NCI-H226 (cell line): ENCODE results near the gene GRIP2.
A peak's percentile ranks its signal among the peaks of the same experiment; 100 is the strongest.

Experiments used
- DNase-seq: peaks from one replicate; pipeline ENCODE4 v3.0.0-alpha.2; 2015

Gene GRIP2

GRCh38 chr3:14505001-14505802, 34.9 kb downstream of the GRIP2 start:
- no peak for DNase-seq

DNA sequence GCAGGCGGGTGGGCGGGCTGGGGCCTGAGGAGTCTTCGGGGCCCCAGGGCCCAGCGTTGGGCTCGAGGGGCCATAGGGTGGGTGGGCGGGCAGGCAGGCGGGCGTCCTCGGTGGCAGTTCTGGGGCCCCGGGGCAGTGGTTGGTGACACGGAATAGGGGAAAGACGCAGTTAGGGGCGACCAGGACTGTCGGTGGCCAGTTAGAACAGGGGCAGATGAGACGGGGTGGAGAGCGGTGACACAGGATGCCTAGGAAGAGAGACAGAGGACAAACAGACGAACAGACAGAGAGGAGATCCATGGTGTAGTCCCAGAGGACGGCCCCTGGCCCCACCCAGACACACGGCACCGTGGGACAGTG, 36.5 kb downstream of the GRIP2 start:
- DNase-seq = no peak

- DNase-seq = no peak
Measured at GRCh38 chr3:14503033-14503705, 37.0 kb downstream of the GRIP2 start.

GRCh38 chr3:14502472-14502871, 37.7 kb downstream of the GRIP2 start:
- no peak for DNase-seq

DNA sequence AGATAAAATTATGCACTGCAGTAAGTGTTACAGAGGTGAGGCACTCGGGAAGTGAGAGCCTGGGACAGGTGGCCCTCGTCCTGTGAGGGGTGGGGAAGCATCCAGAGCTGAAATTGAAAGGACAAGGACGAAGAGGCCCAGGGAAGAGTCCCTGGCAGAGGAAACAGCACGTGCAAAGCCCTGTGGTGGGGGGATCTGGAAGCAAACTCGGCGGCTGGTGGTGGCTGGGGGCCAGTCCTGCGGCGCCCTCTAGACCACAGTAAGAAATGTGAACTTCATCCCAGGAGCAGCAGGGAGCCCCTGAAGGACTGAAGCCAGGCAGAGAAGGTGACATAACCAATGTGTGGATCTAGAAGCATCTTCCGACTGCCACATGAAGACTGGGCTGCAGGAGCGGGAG, 42.8 kb downstream of the GRIP2 start:
- DNase-seq = no peak

GRCh38 chr3:14496351-14496750, 43.8 kb downstream of the GRIP2 start:
- DNase-seq = no peak

DNA sequence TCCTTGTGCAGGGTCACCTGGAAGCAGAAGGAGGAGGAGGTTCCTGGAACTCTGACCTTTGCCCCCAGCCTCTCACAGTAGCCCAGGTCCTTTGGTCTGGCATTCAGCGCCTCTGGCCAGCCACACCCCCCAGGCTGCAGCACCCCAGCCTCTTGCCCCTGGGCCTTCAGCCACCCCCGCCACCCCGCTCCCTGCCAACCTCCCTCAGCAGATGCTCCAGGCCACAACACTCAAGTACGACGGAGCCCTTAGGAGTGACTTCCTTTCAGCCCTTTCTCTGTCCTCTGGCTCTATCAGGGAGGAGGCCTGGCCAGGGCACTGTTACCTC, 45.2 kb downstream of the GRIP2 start:
- DNase-seq = no peak

GRCh38 chr3:14494279-14494972, 45.7 kb downstream of the GRIP2 start:
- no peak for DNase-seq

DNA sequence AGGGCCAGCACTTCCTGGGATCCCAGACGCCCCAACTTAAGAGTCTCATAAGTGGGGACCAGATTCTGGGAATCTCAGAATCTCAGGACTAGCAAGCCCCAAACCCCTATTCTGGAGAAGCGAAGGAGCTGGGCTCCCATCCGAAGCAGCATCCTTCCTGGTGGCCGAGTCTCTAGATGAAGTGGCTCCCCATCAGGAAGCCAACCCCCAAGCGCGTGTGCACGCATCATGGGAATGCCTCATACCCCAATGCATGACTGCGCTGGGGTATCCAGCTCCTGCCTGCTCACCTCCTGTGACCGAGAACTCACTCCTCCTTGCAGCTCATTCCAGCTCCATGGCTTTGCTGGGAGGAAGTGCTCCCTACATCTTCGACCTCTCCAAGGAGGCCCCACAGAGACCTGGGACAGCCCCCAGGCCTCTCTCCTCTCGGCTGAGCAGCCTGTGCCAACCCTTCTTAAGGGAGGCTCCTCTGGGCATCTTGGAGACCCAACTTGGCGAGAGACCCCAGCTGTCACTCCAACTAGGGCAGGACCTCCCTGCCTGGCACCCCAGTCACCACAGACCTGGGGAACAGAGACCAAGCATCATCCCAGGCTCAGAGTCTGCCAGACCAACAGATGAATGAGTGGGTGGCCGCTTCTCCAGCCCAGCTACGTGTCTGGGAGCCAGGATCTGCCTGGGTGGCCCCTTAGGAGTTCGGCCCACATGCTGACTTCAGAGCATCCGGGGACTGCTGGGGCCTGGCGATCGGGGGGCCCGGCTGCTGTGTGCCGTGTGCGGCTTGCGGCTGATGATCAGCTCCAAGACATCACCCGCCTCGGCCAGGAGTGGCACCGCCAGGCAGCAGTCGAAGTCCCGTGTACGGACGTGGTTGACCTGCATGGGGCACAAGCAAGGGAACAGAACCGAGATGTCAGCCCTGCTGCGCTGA, 46.9 kb downstream of the GRIP2 start:
- no peak for DNase-seq

GRCh38 chr3:14491396-14492190, 48.5 kb downstream of the GRIP2 start:
- DNase-seq = no peak

GRCh38 chr3:14490831-14491230, 49.3 kb downstream of the GRIP2 start:
- no peak for DNase-seq

- DNase-seq = no peak
Measured at GRCh38 chr3:14490255-14490654, 49.9 kb downstream of the GRIP2 start.

DNA sequence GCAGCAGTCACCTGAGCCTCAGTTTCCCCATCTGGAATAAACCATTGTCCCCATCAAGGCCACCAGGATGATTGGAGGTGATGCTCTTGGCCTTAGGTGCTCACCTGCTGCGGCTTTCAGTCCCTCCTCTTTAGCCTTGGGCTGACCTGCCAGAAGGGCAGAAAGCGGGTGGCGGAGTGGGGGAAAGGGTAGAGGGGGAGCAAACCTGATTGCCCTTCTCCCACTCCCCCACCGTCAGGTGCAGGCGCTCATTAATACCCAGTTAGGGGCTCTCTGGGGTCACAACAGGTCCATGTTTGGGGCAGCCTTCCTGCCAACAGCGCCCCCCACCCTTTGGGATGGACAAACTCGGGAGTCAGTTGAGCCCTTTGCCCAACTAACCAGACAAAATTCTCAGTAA, 50.5 kb downstream of the GRIP2 start:
- DNase-seq = no peak

GRCh38 chr3:14488286-14489041, 51.7 kb downstream of the GRIP2 start:
- DNase-seq = no peak

DNA sequence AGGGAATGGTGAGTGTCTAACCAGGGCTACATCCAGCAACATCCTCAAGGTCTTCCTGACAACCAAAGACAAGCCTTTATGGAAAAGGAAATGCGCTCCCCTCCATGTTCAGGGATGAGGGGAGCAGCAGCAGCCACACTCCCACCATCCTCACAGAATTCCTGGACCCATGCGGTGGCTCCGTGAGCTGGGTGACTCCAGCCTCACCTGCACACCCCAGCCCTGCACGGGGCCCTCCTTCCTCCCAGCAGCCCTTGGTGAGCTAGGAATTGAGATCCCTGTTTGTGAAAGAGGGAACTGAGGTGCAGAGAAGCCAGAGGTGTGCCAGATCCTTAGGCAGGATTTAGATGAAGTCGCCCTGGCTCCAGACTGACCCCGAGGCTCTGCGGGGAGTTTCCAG, 52.3 kb downstream of the GRIP2 start:
- DNase-seq = no peak

- DNase-seq = no peak
Measured at GRCh38 chr3:14487086-14487485, 53.1 kb downstream of the GRIP2 start.

- DNase-seq = no peak
Measured at GRCh38 chr3:14486460-14486859, 53.7 kb downstream of the GRIP2 start.

DNA sequence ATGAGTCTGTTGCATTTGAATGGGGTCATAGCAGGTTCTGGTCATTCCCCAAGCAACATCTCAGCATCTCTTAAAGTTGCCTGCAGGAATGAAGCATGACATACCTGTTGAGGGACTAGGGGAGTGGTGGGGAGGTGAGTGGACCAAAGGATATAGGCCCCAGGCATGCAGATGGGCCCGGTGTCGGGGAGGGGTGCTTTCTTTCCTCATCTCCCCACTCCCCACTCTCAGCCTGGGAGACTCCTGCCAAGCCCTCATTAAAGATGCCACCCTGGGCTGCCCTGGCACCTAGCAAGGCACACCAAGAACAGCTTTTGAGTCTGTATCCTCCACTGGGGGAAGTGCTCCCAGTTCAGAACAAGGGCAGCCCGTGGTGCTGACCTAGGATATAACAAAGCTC, 54.2 kb downstream of the GRIP2 start:
- DNase-seq = no peak

GRCh38 chr3:14484741-14485140, 55.4 kb downstream of the GRIP2 start:
- DNase-seq = no peak

DNA sequence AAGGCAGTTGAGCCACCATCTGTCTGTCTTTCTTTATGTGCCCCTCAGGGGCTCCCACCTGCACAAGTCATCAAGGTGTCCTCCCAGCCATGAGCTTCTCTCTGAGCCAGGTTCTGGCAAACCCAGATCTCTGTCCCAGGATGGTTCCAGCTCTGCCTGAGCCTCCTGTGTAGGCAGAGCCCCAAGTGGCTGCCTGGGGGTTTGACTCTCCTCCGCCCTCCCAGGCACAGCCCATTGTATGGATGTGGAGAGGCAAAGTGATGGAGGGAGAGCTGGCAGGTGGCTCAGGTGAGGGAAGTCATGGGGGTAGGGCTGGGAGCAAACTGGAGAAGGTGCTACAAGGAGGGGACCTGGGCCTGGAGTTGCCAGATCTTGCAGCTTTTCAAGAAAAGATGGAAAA, 56.9 kb downstream of the GRIP2 start:
- DNase-seq = no peak

- peak; percentile 58 for DNase-seq
Measured at GRCh38 chr3:14482271-14482721, 57.8 kb downstream of the GRIP2 start.
